Skin epidermis (tissue), 12 donors: ENCODE results near the gene RNF214.
"Not testable (repeated sequence)": the region's sequence is repeated elsewhere in the genome, so short reads cannot be mapped to it uniquely, and the experiment has no call there.

Experiments
- H3K27ac ChIP-seq, 21 experiments: fragments of 200-600 bp; sonication (generic) in 11 of 21; one replicate each; pipeline ENCODE4 v1.5.0; 2020; ENCODE audit warnings: mild to moderate bottlenecking in 3 of 21, inconsistent platforms in 2 of 21, moderate library complexity in 2 of 21
- H3K4me3 ChIP-seq, 7 experiments: fragments of 200-600 bp; sonication (generic) in 2 of 7; one replicate each; pipeline ENCODE4 v1.5.0; 2020; ENCODE audit warnings: inconsistent platforms in 2 of 7, mild to moderate bottlenecking in 2 of 7, moderate library complexity in 1 of 7

RNF214 gene

GRCh38 chr11:117269856-117270255 lies 37.4 kb downstream of the RNF214 start:
- Histone ChIP-seq H3K4me3 (no peak overlapping the region), H3K27ac (no peak overlapping the region)

- no peak overlapping the region for H3K27ac ChIP-seq
- no peak overlapping the region for H3K4me3 ChIP-seq
Measured at GRCh38 chr11:117271208-117271607, 38.7 kb downstream of the RNF214 start.

- not testable (repeated sequence) for H3K27ac ChIP-seq, H3K4me3 ChIP-seq
Measured at GRCh38 chr11:117272175-117272574, 39.7 kb downstream of the RNF214 start.

DNA sequence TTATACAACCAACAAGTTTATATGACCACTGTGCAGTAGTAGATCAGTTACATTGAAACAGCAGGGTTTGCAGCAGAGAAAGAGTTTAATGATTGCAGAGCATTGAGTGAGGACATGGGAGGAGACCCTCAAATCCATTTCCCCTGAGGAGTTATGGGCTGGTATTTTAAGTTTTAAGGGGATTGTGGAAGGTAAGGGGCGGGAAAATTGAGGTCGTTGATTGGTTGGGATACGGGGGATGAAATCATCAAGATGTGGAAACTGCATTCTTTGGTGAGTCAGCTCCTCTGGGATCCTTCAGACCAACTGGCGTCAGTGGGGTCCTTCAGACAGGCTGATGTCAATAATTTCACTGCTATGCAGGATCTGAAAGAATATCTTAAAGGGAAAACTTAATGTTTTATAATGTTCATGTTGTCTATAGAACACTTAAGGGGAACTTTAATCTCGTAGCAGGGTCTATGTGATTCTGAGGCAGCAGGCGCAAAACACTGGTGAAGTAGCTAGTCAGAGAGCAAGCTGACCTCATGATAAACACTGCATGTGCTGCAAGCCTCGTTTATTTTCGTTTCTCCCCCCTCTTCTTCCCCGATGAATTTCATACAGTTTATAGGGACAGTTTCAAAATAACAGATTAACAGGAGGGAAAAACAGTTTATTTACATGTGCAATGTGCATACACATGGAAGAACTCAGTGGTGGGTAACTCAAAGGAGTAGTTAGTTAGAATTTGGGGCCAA lies 41.2 kb downstream of the RNF214 start:
- Histone ChIP-seq H3K4me3 (no peak overlapping the region), H3K27ac (no peak overlapping the region)

GRCh38 chr11:117278347-117278746 lies 45.9 kb downstream of the RNF214 start:
- Histone ChIP-seq H3K4me3 (no peak overlapping the region), H3K27ac (peak overlapping the region in 2 of 21 experiments; percentile 12 to 76)

- peak overlapping the region in 1 of 7 experiments; percentile 3 for H3K4me3 ChIP-seq
Measured at GRCh38 chr11:117279711-117280376, 47.4 kb downstream of the RNF214 start.

GRCh38 chr11:117281159-117281558 lies 48.7 kb downstream of the RNF214 start:
- Histone ChIP-seq H3K4me3 (no peak overlapping the region), H3K27ac (peak overlapping the region in 6 of 21 experiments; percentile 29 to 76 (median 54))

More at GRCh38 chr11:117279711-117280376, 47.4 kb downstream of the RNF214 start:
- H3K27ac ChIP-seq, result peak overlapping the region in 9 of 21 experiments; percentile 18 to 76 (median 53)

DNA sequence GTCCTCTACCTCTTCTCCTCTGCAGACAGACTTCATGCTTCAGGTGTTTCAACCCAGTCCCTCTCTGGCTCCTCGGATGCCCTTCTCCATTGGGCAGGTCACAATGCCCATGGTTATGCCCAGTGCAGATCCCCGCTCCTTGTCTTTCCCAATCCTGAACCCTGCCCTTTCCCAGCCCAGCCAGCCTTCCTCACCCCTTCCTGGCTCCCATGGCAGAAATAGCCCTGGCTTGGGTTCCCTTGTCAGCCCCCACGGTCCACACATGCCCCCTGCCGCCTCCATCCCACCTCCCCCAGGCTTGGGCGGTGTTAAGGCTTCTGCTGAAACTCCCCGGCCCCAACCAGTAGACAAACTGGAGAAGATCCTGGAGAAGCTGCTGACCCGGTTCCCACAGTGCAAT lies 49.4 kb downstream of the RNF214 start:
- Histone ChIP-seq H3K4me3 (no peak overlapping the region), H3K27ac (peak overlapping the region in 7 of 21 experiments; percentile 1 to 75 (median 30))

GRCh38 chr11:117282956-117283355 lies 50.5 kb downstream of the RNF214 start:
- H3K4me3 ChIP-seq, result no peak overlapping the region
- H3K27ac ChIP-seq, result no peak overlapping the region

GRCh38 chr11:117284053-117284452 lies 51.6 kb downstream of the RNF214 start:
- H3K27ac ChIP-seq, result no peak overlapping the region
- H3K4me3 ChIP-seq, result no peak overlapping the region

- no peak overlapping the region for H3K27ac ChIP-seq
- no peak overlapping the region for H3K4me3 ChIP-seq
Measured at GRCh38 chr11:117286588-117286987, 54.1 kb downstream of the RNF214 start.

GRCh38 chr11:117287668-117288067 lies 55.2 kb downstream of the RNF214 start:
- H3K4me3 ChIP-seq, result no peak overlapping the region
- no peak overlapping the region for H3K27ac ChIP-seq

GRCh38 chr11:117289795-117290194 lies 57.3 kb downstream of the RNF214 start:
- Histone ChIP-seq H3K27ac (no peak overlapping the region), H3K4me3 (no peak overlapping the region)

- Histone ChIP-seq H3K4me3 (no peak within 1 kb of the TSS), H3K27ac (no peak within 1 kb of the TSS)
Measured at GRCh38 chr11:117290809-117291396, 58.4 kb downstream of the RNF214 start, which contains the start of gene BACE1-AS. Gene BACE1-AS (plus strand): TSS chr11:117291346.

- H3K4me3 ChIP-seq, result no peak overlapping the region
- no peak overlapping the region for H3K27ac ChIP-seq
Measured at GRCh38 chr11:117292616-117293015, 60.1 kb downstream of the RNF214 start.

DNA sequence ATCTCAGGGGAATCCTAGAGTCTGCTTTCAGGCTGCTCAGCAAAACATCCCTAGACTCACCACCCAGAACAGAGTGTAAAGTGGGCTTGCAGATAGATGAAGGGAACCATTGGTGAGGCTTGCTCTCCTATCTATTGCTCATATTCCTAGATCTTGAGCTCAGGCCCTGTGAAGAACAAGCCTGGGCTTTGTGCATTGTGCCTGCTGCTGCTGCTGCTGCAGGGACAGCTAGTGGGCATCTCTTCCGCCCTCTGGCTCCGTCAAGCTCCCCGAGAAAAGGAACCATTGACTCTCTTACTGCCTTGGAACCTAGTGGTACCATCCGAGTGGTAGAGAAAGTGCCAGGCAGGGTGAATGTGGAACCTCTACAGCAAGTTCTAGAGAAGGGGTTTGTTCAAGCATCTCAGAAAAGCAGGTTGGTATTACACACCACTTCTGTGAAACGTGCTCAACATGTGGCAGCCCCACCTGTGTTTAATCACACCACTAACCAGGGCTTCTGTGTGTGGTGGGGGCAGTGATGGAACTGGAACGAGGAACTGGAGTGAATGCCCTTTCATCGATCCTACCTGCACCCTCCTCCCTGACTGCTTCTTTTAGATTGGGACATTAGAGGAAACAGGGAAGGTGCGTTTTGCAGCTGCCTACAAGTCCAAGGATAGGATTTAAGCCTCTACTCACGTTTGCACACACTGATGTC lies 63.1 kb downstream of the RNF214 start:
- no peak overlapping the region for H3K4me3 ChIP-seq
- H3K27ac ChIP-seq, result no peak overlapping the region

DNA sequence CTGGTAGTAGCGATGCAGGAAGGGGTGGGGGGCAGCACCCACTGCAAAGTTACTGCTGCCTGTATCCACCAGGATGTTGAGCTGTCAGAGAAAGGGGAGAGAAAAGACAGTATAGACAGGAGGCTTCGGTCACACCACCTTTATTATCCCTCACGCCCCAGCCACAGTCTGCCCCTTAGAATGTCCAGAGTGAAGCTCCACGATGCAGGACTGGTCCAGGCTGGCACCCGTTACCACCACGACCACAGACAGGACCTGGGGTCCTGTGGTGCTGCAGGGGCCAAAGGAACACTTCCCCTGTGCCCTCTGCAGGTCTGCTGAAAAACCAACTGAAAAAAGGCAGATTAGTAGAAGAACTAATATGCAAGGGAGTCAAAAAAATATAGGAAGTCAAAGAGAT lies 64.4 kb downstream of the RNF214 start:
- Histone ChIP-seq H3K27ac (no peak overlapping the region), H3K4me3 (no peak overlapping the region)

DNA sequence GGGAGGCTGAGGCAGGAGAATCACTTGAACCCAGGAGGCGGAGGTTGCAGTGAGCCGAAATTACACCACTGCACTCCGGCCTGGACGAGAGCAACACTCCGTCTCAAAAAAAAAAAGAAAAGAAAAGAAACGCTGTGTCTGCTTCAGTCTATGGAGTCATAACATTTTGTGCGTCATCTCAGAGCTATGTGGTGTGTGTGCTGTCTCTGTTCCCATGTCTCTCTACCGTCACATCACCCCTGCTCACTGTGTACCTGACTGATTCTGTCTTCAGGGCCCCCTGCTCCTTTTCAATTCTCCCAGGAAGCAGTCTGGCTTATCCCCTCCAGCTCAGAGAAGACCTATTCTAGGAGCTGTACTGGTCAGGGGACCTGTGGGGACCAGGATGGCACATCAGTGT lies 65.7 kb downstream of the RNF214 start:
- H3K4me3 ChIP-seq, result no peak overlapping the region
- no peak overlapping the region for H3K27ac ChIP-seq

DNA sequence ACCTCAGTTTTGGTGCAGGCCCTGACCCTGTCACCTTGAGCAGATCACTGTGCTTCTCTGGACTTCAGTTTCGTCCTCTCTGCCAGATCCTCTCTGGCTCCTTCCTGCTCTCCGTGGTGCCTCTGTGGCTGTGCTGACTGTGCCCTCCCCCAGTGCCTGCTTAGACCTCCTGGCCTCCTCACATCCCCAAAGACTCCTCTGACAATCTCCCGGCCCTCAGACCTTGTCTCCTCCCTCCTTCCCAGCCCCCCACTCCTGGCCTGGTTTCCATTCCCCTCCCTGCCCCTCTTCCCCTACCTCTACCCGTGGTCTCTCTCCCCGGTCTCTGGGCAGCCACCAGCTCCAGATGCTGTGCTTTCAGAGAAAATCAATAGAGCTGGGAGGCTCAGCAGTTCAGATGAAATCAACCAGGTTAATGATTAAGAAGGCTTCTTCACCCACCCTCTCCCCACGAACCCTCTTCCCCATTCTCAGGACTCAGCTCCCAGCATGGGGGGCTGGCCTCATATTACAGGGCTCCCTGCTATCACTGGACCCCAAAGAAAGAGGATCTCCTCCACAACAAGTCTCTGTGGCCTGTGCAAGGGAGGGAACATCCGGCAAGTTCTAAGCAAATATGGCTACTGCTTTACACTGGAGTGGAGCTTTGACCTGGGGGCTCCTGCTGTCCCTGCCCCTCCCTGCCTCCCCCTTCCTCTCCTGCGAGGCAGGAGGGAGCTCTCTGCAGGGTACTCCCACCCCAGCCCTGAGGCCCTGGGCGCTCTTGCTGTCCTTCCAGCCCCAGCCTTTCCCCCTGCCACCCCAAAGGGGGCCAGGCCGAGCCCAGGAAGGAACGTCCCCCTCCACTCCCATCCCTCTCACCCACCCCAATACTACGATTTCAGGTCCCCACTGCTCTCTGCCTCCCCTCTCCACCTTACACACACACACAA lies 67.1 kb downstream of the RNF214 start:
- Histone ChIP-seq H3K4me3 (no peak overlapping the region), H3K27ac (peak overlapping the region in 2 of 21 experiments; percentile 25 to 27)
